GM18507 (cell line): Measurements from ENCODE around the gene LRRC3C.
"Not testable (repeated sequence)": the region's sequence is repeated elsewhere in the genome, so short reads cannot be mapped to it uniquely, and the experiment has no call there.

ENCODE experiments used
- DNase-seq: peaks from one replicate; pipeline ENCODE4 v3.0.0; 2011; ENCODE audit warnings: low read depth; ENCODE audit not compliant: insufficient read length; ENCODE audit errors: extremely low spot score
- FAIRE-seq: peaks from 2 replicates; lab custom pipeline; 2011; peaks lifted over from hg19 to GRCh38; lab: Jason Lieb, UNC

Gene LRRC3C

GRCh38 chr17:39927101-39927928 is at the start of gene LRRC3C, which contains the start of gene ORMDL3:
Gene LRRC3C, plus strand, starts transcription at chr17:39927732. Its CDS starts 13,792 bp downstream, at chr17:39941524.
Gene ORMDL3, minus strand, starts transcription at chr17:39927601. Its CDS starts 3,398 bp downstream, at chr17:39924203.
- FAIRE-seq: peak; percentile 90

DNA sequence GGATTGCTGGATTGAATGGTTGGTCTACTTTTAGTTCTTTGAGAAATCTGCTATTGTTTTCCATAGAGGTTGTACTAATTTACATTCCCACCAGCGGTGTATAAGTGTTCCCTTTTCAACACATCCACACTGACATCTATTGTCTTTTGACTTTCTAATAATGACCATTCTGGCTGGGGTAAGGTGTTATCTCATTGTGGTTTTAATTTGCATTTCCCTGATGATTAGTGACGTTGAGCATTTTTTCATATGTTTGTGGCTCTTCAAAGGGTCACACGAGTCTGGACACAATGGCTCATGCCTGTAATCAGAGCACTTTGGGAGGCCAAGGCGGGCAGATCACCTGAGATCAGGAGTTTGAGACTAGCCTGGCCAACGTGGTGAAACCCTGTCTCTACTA is 41.4 kb upstream of the LRRC3C start:
- not testable (repeated sequence) for FAIRE-seq, DNase-seq

More at GRCh38 chr17:39927101-39927928, at the start of gene LRRC3C, which contains the start of gene ORMDL3:
- peak; percentile 86 for DNase-seq

- DNase-seq (no peak), FAIRE-seq (no peak)
Measured at GRCh38 chr17:39887078-39887477, 40.5 kb upstream of the LRRC3C start.

- FAIRE-seq: no peak
- DNase-seq: no peak
Measured at GRCh38 chr17:39889200-39889599, 38.3 kb upstream of the LRRC3C start.

DNA sequence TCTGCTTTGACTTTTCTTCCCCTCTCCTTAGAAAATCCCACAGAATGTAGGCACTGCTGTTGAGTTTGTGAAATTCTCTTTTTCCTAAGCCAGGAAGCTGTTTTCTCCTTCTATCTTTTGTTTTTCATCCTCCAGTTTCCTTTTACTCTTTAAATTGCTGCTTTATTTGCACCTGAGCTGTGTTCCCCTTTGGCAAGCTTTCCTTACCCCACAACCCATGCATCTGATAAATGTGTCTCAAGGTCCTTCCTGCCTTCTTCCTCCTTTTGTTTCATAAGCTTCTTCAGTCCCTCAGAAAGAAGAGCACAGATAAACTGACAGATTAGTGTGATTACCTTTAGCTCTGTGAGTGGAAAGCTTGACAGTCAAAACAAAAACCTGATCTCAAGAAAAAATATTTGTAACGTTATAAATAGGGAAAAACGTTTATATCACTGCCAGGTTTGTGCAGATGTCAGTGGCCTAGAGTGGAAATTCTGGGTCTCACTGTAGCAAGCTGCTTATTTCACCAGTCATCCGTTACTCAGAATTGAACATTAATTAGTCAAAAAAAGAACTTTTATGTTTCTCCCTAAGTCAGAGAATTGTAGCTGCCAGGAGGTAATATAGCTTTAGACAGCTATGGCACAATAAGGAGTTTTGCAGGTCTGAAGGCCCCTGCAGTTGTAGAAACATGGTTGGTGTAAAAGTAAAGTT is 32.7 kb upstream of the LRRC3C start:
- no peak for DNase-seq
- no peak for FAIRE-seq

DNA sequence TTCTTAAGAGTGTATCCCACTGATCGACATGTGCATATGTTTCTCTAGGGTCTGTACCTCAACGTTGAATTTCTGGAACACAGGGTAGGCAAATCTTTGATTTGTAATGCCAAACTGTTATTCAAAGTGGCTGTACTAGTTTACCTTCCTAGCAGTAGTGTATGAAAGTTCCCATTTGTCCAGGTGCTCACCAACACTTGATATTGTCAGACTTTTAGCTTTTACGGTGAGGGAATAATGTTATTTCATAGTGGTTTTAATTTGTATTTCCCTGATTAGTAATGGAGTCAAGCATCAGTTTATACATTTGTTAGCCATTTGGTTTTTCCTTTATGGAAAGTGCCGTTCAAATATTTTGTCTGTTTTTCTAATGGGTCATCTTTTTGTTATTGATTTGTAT is 29.4 kb upstream of the LRRC3C start:
- DNase-seq: no peak
- no peak for FAIRE-seq

- DNase-seq: no peak
- no peak for FAIRE-seq
Measured at GRCh38 chr17:39899215-39899614, 28.3 kb upstream of the LRRC3C start.

DNA sequence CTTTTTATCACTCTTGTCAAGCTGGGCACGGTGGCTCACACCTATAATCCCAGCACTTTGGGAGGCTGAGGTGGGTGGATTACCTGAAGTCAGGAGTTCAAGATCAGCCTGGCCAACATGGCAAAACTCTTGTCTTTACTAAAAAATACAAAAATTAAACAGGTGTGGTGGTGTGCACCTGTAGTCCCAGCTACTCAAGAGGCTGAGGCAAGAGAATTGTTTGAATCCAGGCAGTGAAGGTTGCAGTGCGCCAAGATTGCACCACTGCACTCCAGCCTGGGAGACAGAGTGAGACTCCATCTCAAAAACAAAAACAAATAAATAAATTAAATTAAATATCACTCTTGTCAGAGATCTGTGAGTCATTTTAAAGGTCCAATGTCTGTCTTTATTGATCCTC is 25.5 kb upstream of the LRRC3C start:
- DNase-seq, FAIRE-seq: not testable (repeated sequence)

DNA sequence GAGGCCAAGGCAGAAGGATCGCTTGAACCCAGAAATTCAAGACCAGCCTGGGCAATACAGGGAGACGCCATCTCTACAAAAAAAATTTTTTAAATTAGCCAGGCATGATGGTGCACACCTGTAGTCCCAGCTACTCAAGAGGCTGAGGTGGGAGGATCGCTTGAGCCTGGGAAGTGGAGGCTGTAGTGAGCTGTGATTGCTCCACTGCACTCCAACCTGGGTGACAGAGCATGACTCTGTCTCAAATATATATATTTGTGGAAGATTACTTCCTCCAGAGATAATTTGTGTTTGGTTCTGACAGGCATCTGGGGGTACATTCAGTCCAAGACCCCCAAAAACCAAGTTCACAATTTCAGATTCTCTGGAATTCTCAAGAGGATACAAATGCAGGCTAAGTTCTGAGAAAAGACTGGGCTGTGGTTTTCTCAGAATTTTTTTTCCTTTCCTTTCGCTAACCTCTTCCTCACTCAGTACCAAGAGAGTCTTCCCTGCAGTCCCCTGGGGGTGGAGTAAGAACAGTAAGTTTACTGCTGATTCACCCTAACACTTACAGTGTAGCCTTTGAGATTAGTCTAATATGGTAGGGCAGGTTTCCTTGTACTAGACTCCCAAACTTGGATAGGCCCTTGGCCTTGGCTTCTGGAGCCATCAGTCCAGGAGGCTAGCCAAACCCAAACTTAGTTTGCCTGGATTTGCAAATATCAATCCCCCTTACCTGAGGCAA is 24.2 kb upstream of the LRRC3C start:
- no peak for FAIRE-seq
- no peak for DNase-seq

- FAIRE-seq: no peak
- DNase-seq: no peak
Measured at GRCh38 chr17:39904990-39905288, 22.6 kb upstream of the LRRC3C start.

GRCh38 chr17:39908789-39909352 is 18.7 kb upstream of the LRRC3C start:
- no peak for DNase-seq
- FAIRE-seq: no peak

- FAIRE-seq: no peak
- DNase-seq: no peak
Measured at GRCh38 chr17:39913989-39914388, 13.5 kb upstream of the LRRC3C start.

GRCh38 chr17:39915559-39915958 is 12.0 kb upstream of the LRRC3C start:
- no peak for FAIRE-seq
- no peak for DNase-seq

- no peak for DNase-seq
- FAIRE-seq: no peak
Measured at GRCh38 chr17:39916918-39917317, 10.6 kb upstream of the LRRC3C start.

DNA sequence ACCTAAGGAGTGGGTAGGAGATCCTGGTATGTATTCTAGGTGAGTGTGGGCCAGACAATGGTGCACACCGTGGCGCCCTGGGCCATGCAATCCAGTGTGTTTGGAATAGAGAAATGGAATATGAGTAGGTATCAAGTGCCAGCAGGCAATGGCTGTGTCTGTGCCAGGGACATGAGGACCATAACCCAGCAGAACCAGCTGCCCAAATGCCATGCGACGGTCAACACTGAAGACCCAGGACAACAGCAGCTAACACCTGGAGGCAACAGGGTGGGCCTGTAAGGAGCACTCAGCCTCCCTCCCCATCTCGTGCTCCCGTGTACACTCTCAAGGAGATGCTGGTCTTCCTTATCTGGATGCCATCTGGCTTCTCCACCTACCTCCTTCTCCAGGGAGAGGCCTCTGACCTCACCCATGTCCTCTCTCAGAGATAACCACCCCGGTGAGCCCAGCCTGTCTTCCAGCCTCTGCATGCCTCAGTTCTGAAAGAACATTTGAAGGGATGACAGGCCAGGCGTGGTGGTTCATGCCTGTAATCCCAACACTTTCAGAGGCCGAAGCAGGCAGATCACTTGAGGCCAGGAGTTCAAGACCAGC is 8.3 kb upstream of the LRRC3C start:
- FAIRE-seq: no peak
- no peak for DNase-seq

GRCh38 chr17:39920218-39921210 is 7.0 kb upstream of the LRRC3C start:
- DNase-seq (no peak), FAIRE-seq (peak; percentile 87)

DNA sequence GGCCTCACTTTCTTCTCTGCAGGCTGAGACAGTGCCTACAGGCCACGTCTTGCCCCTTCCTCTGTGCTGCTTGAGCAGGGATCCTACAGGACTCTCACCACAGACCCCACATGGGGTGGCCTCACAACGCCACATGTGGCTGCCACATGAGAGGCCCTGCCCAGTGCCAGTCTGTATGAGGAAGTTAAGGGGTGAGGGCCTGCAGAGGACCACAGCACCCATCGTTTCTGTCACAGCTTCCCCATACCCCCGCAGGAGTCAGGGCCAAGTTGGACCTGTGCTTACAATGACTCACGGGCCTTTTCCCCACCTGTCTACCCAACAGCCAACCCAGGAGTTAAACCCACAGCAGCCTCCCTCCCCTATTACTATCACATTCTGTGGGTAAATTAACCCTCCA is 6.2 kb upstream of the LRRC3C start:
- peak; percentile 36 for FAIRE-seq

GRCh38 chr17:39922006-39922405 is 5.5 kb upstream of the LRRC3C start:
- FAIRE-seq (no peak), DNase-seq (no peak)

More for the DNA sequence above, 6.2 kb upstream of the LRRC3C start:
- DNase-seq: no peak
